ENCODE measurements around the gene DYNC1H1. TPM values are rescaled to one million over a fixed set of nuclear protein-coding genes. Genes with fewer than 3 reads are reported as not detected.

DYNC1H1 gene
- total RNA-seq, 4 donors from 2014 or later, result 606 to 1,020 (median 666) TPM

DNA sequence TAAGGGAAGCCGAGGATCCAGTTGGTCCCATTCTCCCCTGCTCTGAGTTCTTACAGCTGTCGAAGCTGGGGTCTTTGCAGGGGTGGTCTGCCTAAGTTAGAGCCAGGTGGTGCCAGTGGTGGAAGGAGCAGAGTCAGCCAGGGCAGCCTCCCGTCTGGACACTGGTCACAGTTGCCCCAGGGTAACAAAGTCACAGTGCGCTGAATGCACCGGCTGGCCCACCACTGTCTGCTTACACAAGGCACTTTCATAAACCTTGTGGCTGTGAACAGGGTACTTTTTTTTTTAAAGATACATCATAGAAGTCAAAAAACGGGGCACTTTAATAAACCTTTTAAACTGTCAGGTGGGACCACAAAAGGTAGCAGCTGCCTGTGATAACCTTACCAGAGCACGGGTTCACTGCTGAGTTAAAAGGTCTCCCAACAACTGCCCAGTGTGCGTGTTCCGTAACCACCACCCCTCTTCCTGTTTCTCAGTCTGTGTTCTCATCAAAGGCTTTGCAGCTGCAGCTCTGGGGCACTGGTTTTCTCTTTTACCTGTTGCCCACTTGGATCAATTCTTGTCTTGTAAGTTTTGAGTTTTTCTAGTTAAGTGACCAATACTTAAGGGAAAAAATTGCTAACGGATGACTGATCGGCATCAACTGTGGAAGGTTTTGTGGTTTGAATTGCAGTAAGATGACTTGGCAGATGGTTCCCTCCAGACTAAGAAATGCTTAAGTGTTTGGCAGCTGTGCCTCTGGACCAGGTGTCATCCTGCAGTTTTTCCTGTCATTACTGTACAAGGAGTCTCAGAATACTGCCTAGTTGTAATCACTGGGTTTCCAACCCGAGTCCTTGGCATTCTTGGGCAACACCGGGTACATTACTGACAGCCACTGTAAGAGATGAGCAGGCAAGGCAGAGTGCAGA is 55.9 kb downstream of the DYNC1H1 start:
- peaks cover 0 to 100% of the 10 kb centered on the region in 2 donors for H3K36me3 ChIP-seq
- no peak for TF ChIP-seq POLR2A (IDR thresholded peaks at IDR 0.05)
- TF ChIP-seq, protein P1, sequence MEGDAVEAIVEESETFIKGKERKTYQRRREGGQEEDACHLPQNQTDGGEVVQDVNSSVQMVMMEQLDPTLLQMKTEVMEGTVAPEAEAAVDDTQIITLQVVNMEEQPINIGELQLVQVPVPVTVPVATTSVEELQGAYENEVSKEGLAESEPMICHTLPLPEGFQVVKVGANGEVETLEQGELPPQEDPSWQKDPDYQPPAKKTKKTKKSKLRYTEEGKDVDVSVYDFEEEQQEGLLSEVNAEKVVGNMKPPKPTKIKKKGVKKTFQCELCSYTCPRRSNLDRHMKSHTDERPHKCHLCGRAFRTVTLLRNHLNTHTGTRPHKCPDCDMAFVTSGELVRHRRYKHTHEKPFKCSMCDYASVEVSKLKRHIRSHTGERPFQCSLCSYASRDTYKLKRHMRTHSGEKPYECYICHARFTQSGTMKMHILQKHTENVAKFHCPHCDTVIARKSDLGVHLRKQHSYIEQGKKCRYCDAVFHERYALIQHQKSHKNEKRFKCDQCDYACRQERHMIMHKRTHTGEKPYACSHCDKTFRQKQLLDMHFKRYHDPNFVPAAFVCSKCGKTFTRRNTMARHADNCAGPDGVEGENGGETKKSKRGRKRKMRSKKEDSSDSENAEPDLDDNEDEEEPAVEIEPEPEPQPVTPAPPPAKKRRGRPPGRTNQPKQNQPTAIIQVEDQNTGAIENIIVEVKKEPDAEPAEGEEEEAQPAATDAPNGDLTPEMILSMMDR (IDR thresholded peaks at IDR 0.05), result no peak
- TF ChIP-seq POLR2AphosphoS5 (IDR thresholded peaks at IDR 0.05), result no peak
- TF ChIP-seq EP300 (IDR thresholded peaks at IDR 0.05), result no peak
- WGBS, 2 donors (ENCODE audit: low coverage in 1 of 2), result 81 to 90% methylated on average over 7 of the region's 13 CpGs

DNA sequence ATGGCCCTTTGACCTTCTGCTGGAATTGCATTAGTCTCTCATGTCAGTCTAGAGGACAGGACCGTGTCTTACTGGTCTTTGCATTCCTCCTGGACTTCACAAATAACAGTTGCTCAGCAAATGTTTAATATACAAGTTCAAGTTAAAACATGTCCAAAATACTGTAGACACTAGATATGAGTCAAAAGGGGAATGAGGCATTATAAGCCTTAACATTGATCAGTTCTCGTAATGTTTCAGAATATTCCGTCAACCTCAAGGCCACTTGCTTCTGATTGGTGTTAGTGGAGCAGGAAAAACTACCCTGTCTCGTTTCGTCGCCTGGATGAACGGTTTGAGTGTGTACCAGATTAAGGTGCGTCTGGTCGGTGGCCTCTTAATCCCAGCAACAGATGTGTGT is 62.6 kb downstream of the DYNC1H1 start:
- 88 to 89% methylated on average over 7 to 9 of the region's 9 CpGs for WGBS, 2 donors (ENCODE audit: low coverage in 1 of 2)
- H3K27me3 ChIP-seq, result no peaks in the 10 kb centered on the region
- no peak for ATAC-seq
- TF ChIP-seq POLR2A (IDR thresholded peaks at IDR 0.05) (no peak), POLR2AphosphoS5 (IDR thresholded peaks at IDR 0.05) (no peak), EP300 (IDR thresholded peaks at IDR 0.05) (no peak)
- TF ChIP-seq, protein P1 (IDR thresholded peaks at IDR 0.05), result no peak
- peaks cover 9 to 100% of the 10 kb centered on the region in 2 donors for H3K36me3 ChIP-seq
- H3K27ac ChIP-seq, result no peak overlapping the region
- peaks cover 0 to 4% (median 0%) of the 10 kb centered on the region in 3 donors for H3K4me1 ChIP-seq
- H3K4me3 ChIP-seq, result no peak overlapping the region
- H3K9me3 ChIP-seq, result no peaks in the 10 kb centered on the region

More for the DNA sequence above, 55.9 kb downstream of the DYNC1H1 start:
- no peaks in the 10 kb centered on the region for H3K27me3 ChIP-seq
- H3K4me1 ChIP-seq, result no peaks in the 10 kb centered on the region
- no peaks in the 10 kb centered on the region for H3K9me3 ChIP-seq
- H3K27ac ChIP-seq, result no peak overlapping the region
- no peak for ATAC-seq
- no peak overlapping the region for H3K4me3 ChIP-seq

DNA sequence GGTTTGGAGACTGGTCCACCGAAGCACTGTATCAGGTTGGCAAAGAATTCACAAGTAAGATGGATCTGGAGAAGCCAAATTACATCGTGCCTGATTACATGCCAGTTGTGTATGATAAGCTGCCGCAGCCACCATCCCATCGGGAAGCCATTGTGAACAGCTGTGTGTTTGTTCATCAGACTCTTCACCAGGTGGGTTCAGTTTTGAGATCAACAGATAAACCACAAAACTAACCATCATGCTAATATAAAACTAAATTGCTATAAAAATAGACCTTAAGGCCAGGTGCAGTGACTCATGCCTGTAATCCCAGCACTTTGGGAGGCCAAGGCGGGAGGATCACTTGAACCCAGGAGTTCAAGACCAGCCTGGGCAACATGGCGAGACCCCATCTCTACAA is 63.6 kb downstream of the DYNC1H1 start:
- H3K36me3 ChIP-seq, result peaks cover 12 to 100% of the 10 kb centered on the region in 2 donors
- no peak for ATAC-seq
- WGBS, 2 donors (ENCODE audit: low coverage in 1 of 2), result 78 to 80% methylated on average over 2 of the region's 6 CpGs
- no peak overlapping the region for H3K4me3 ChIP-seq
- TF ChIP-seq, protein P1 (IDR thresholded peaks at IDR 0.05), result no peak
- no peak for TF ChIP-seq POLR2AphosphoS5 (IDR thresholded peaks at IDR 0.05)
- TF ChIP-seq POLR2A (IDR thresholded peaks at IDR 0.05), result no peak
- no peak for TF ChIP-seq EP300 (IDR thresholded peaks at IDR 0.05)
- H3K9me3 ChIP-seq, result no peaks in the 10 kb centered on the region
- peaks cover 0 to 4% (median 0%) of the 10 kb centered on the region in 3 donors for H3K4me1 ChIP-seq
- no peak overlapping the region for H3K27ac ChIP-seq
- H3K27me3 ChIP-seq, result no peaks in the 10 kb centered on the region

DNA sequence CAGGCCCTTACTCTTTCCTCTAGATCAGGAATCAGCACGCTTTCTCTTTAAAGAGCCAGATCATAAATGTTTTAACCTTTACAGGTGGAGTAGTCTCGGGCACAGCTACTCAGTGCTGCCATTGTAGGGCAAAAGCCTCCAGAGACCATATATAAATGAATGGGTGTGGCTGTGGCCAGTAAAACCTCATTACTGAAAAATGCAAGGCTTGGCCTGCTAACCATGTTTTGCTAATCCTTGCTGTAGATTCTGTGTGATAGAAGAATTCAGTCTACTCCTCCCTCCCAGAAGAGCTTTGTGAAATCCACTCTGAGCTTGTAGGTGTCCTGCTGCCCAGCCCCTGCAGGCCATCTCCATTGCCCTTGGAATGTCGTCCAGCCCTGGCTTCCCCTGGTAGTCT is 64.4 kb downstream of the DYNC1H1 start:
- TF ChIP-seq EP300 (IDR thresholded peaks at IDR 0.05) (no peak), POLR2AphosphoS5 (IDR thresholded peaks at IDR 0.05) (no peak), POLR2A (IDR thresholded peaks at IDR 0.05) (no peak)
- TF ChIP-seq, protein P1 (IDR thresholded peaks at IDR 0.05), result no peak
- H3K27ac ChIP-seq, result peak overlapping the region in 2 of 4 donors; percentile 38 to 45
- 43 to 55% methylated on average over 3 of the region's 3 CpGs for WGBS, 2 donors (ENCODE audit: low coverage in 1 of 2)
- peaks cover 0 to 4% (median 0%) of the 10 kb centered on the region in 3 donors for H3K4me1 ChIP-seq
- no peaks in the 10 kb centered on the region for H3K27me3 ChIP-seq
- peaks cover 12 to 100% of the 10 kb centered on the region in 2 donors for H3K36me3 ChIP-seq
- no peaks in the 10 kb centered on the region for H3K9me3 ChIP-seq
- H3K4me3 ChIP-seq, result no peak overlapping the region
- ATAC-seq, result no peak

Data from gastroesophageal sphincter (tissue), 4 donors.